ENCODE measurements around the gene FHAD1. TPM values are rescaled to one million over a fixed set of nuclear protein-coding genes. Genes with fewer than 3 reads are reported as not detected.
"Not testable (repeated sequence)": the region's sequence is repeated elsewhere in the genome, so short reads cannot be mapped to it uniquely, and the experiment has no call there.

FHAD1 gene
- total RNA-seq, 1 donor from 2014 or later, result not detected

DNA sequence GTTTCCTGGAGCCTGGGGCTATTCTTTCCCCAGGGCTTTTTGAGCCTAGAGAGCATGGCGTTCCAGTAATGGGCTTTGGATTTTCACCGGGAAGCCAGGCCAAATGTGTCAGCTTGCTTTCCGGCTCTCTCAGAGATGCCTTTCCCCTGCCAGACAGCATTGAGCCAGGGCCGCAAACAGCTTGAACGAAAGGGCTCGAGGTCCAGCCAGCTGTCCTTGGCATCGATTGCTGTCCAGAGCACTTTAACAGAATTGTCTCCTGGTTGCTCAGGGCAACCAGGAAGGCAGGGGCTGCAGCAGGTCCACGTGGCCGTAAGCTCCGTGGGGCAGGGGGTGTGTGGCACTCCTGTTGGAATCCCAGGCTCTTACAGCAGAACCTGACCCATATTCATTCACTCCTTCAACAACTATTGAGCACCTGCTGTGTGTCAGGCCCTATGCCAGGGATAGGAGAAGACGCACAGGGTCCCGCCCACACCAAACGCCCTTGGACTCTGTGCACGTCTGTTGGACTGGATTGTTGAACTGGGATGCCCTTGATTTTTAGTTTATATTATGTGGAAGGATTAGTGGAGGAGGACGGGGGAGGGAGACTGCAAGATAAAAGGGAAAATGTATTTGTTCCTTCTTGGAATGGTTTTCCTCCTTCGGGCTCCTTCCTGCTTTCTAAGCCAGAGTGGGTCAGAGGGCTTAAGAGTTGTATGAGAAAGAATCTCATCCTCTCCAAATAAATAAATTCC is 123.9 kb downstream of the FHAD1 start:
- Mint-ChIP-seq H3K9me3 (ENCODE audit: unreplicated experiment) (peaks cover 4% of the 10 kb centered on the region), H3K27ac (ENCODE audit: unreplicated experiment) (peak overlapping the region; percentile 62), H3K4me3 (ENCODE audit: unreplicated experiment) (no peak overlapping the region), H3K36me3 (ENCODE audit: unreplicated experiment) (no peaks in the 10 kb centered on the region), H3K27me3 (ENCODE audit: unreplicated experiment) (peaks cover 6% of the 10 kb centered on the region), H3K4me1 (ENCODE audit: low read depth, unreplicated experiment) (peaks cover 13% of the 10 kb centered on the region)
- TF ChIP-seq, protein P1, sequence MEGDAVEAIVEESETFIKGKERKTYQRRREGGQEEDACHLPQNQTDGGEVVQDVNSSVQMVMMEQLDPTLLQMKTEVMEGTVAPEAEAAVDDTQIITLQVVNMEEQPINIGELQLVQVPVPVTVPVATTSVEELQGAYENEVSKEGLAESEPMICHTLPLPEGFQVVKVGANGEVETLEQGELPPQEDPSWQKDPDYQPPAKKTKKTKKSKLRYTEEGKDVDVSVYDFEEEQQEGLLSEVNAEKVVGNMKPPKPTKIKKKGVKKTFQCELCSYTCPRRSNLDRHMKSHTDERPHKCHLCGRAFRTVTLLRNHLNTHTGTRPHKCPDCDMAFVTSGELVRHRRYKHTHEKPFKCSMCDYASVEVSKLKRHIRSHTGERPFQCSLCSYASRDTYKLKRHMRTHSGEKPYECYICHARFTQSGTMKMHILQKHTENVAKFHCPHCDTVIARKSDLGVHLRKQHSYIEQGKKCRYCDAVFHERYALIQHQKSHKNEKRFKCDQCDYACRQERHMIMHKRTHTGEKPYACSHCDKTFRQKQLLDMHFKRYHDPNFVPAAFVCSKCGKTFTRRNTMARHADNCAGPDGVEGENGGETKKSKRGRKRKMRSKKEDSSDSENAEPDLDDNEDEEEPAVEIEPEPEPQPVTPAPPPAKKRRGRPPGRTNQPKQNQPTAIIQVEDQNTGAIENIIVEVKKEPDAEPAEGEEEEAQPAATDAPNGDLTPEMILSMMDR (IDR thresholded peaks at IDR 0.05; ENCODE audit: partially characterized antibody, unreplicated experiment), result no peak
- DNase-seq, result peak; percentile 45

DNA sequence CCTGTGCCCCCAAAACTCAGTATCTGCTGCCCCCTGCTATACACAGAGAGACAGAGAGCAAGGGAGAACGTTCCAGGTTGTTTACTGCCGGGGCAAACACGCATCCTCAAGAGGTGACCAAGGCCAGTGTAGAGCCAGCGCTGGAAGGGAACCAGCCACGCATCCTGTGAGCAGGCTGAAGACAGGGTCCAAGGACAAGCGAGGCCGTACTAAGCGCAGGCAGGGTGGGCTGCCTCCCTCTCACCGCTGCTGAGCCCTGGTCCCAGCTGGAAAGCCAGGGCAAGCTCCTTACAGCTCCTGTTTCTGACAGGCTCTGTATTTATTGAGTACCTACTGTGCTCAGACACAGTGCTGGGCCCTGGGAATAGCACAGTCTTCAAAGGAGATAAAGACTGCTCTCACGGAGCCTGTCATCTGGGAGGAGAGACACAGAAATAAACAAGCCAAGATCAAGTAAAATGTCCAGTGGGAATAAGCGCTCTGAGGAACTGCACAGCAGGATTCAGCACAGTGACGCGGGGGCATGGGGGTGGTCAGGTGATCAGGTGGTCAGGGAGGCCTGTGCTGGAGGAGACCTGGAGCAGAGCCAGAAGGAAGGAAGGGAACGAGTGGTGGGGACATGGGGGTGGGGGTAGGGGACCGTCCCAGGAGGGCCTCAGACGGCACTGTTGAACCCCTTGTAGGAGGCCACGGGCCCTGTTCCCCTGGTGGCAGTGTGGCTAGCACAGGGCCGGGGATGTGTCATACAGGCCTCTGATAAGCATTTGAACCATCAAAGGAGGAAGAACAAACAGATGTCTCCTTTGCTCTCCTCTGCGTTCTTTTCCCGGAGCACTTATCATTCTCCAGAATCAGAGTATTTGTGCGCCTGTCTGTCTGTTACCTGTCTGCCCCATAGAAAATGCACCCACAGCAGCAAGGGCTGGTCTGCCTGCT is 124.9 kb downstream of the FHAD1 start:
- Mint-ChIP-seq H3K4me1 (ENCODE audit: low read depth, unreplicated experiment) (peaks cover 13% of the 10 kb centered on the region), H3K4me3 (ENCODE audit: unreplicated experiment) (peak overlapping the region; percentile 27), H3K9me3 (ENCODE audit: unreplicated experiment) (peaks cover 4% of the 10 kb centered on the region), H3K27me3 (ENCODE audit: unreplicated experiment) (peaks cover 6% of the 10 kb centered on the region), H3K27ac (ENCODE audit: unreplicated experiment) (peak overlapping the region; percentile 48), H3K36me3 (ENCODE audit: unreplicated experiment) (no peaks in the 10 kb centered on the region)
- TF ChIP-seq, protein P1 (IDR thresholded peaks at IDR 0.05; ENCODE audit: partially characterized antibody, unreplicated experiment), result no peak
- no peak for DNase-seq

DNA sequence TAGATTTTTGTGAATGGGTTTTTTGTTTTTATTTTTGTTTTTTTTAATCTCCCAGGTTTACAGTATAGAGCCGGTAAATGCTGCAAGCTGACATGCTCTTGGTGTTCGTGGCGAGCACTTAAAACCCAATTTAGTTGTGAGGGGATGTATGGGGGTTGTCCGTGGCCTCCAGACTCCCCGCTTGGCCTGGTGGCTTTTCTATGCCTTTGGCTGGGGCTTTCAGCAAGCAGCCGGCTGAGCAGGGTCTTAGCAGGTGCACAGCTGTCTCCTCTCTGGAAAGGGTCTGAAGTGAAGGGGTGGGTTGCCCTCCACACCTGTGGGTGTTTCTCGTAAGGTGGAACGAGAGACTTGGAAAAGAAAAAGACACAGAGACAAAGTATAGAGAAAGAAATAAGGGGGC is 131.7 kb downstream of the FHAD1 start:
- DNase-seq, result no peak
- Mint-ChIP-seq H3K4me3 (ENCODE audit: unreplicated experiment) (peak overlapping the region; percentile 59), H3K4me1 (ENCODE audit: low read depth, unreplicated experiment) (peaks cover 14% of the 10 kb centered on the region), H3K9me3 (ENCODE audit: unreplicated experiment) (peaks cover 2% of the 10 kb centered on the region), H3K27ac (ENCODE audit: unreplicated experiment) (peak overlapping the region; percentile 82), H3K27me3 (ENCODE audit: unreplicated experiment) (peaks cover 13% of the 10 kb centered on the region), H3K36me3 (ENCODE audit: unreplicated experiment) (peaks cover 5% of the 10 kb centered on the region)
- TF ChIP-seq, protein P1 (IDR thresholded peaks at IDR 0.05; ENCODE audit: partially characterized antibody, unreplicated experiment), result no peak

DNA sequence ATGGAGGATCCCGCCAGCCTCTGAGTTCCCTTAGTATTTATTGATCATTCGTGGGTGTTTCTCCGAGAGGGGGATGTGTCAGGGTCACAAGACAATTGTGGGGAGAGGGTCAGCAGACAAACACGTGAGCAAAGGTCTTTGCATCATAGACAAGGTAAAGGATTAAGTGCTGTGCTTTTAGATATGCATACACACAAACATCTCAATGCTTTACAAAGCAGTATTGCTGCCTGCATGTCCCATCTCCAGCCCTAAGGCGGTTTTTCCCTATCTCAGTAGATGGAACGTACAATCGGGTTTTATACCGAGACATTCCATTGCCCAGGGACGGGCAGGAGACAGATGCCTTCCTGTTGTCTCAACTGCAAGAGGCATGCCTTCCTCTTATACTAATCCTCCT is 132.1 kb downstream of the FHAD1 start:
- H3K4me1 Mint-ChIP-seq (ENCODE audit: low read depth, unreplicated experiment), result peaks cover 19% of the 10 kb centered on the region
- not testable (repeated sequence) for H3K9me3 Mint-ChIP-seq (ENCODE audit: unreplicated experiment); H3K27ac Mint-ChIP-seq (ENCODE audit: unreplicated experiment); H3K4me3 Mint-ChIP-seq (ENCODE audit: unreplicated experiment); H3K36me3 Mint-ChIP-seq (ENCODE audit: unreplicated experiment); DNase-seq
- peaks cover 12% of the 10 kb centered on the region for H3K27me3 Mint-ChIP-seq (ENCODE audit: unreplicated experiment)

DNA sequence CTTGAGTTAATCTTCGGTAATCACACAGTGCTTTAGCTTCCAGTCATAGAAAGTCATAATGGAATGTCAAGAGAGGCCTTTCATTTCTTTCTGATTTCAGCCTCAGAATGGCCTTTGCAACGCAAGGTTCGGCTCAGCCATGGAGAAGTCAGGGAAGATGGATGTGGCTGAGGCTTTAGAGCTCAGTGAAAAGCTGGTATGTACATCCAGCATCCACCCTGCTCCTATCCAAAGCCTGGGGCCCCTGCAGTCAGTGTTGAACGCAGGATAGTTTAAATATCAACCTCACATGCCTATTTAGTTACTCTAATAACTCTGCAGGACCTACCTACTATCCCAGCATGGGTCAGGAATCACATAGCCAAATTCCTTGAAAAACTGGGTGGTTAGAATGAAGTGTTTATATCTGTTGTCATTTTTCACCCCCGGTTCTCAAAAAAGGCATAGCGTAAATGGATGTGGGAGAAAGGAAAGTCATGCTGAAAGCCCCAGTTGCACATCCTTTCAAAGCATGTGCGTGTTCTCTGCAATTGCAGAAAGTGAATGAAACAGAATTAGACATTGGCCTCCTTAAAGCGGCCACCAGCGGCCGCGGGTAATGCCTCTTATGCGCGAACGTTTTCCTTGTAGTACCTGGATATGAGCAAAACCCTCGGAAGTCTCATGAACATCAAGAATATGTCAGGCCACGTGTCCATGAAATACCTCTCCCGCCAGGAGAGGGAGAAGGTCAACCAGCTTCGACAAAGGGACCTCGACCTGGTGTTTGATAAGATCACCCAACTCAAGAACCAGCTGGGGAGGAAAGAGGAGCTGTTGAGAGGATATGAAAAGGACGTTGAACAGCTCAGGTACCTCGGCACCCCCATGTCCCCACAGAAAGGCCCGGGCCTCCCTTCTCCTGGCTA is 133.8 kb downstream of the FHAD1 start:
- Mint-ChIP-seq H3K4me3 (ENCODE audit: unreplicated experiment) (no peak overlapping the region), H3K36me3 (ENCODE audit: unreplicated experiment) (peaks cover 5% of the 10 kb centered on the region), H3K27ac (ENCODE audit: unreplicated experiment) (no peak overlapping the region), H3K27me3 (ENCODE audit: unreplicated experiment) (peaks cover 14% of the 10 kb centered on the region), H3K9me3 (ENCODE audit: unreplicated experiment) (peaks cover 2% of the 10 kb centered on the region), H3K4me1 (ENCODE audit: low read depth, unreplicated experiment) (peaks cover 28% of the 10 kb centered on the region)
- DNase-seq, result no peak
- TF ChIP-seq, protein P1 (IDR thresholded peaks at IDR 0.05; ENCODE audit: partially characterized antibody, unreplicated experiment), result no peak

Data from glutamatergic neuron (in vitro differentiated cells).